ENCODE data around the gene GTF2IRD1.
A peak's percentile ranks its signal among the peaks of the same experiment; 100 is the strongest.
"Not testable (repeated sequence)": the region's sequence is repeated elsewhere in the genome, so short reads cannot be mapped to it uniquely, and the experiment has no call there.

The GTF2IRD1 gene

DNA sequence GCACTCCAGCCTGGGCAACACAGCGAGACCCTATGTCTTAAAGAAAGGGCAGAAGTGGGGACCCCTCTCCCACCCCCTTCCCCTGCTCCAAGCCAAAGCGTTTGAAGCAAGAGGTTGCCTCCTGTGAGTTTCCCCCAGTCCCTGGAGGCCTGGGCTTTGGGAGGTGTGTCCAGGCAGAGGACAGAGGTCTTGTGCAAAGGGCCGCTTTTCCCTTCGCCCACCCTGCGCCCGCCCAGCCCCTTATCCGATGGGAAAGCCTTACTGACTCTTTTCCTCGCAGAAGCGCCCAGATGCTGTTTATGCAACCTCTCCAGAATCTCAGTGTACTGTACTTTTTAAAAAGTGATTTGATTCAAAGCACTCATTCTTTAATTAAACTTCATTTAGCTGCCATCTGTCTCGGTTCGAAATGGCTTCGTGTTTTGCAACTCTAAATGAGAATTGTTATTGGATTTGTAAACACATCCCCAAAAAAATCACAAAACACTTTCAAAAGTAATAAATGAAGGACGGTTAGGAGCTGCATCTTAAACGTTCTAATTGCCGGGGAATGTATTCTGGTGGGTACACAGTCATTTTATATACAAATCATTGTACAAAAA lies 153.3 kb downstream of the GTF2IRD1 start:
- no peak for DNase-seq

DNA sequence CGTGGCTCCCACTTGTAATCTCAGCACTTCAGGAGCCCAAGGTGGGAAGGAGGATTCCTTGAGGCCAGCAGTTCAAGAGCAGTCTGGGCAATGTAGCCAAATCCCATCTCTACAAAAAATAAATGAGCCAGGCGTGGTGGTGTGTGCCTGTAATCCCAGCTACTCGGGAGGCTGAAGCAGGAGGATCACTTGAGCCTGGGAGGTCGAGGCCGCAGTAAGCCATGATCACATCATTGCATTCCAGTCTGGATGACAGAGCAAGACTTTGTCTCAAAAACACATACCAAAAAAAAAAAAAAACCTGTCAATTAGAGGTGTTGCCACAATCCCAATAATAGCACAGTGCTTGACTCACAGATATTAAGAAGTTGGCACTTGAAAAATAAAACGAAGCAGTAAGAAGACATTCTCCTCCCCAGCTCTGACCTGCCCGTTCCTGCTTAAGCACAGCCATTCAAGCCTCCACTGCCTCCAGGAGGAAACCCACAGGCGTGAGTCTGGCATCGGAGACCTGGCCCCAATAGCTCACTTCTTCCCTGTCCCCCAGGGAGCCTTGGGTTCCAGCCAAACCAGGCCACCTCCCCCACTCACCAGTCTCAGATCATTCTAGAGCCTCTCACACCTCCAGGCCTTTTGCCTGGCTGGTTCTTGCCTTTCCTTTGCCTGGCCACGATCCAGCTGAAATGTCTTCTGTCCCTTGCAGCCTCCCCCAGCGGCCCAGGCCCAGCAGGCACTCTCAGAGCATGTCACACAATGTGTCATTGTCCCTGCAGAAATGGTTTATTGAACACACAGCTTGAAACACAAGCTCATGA lies 158.5 kb downstream of the GTF2IRD1 start:
- DNase-seq: no peak

DNA sequence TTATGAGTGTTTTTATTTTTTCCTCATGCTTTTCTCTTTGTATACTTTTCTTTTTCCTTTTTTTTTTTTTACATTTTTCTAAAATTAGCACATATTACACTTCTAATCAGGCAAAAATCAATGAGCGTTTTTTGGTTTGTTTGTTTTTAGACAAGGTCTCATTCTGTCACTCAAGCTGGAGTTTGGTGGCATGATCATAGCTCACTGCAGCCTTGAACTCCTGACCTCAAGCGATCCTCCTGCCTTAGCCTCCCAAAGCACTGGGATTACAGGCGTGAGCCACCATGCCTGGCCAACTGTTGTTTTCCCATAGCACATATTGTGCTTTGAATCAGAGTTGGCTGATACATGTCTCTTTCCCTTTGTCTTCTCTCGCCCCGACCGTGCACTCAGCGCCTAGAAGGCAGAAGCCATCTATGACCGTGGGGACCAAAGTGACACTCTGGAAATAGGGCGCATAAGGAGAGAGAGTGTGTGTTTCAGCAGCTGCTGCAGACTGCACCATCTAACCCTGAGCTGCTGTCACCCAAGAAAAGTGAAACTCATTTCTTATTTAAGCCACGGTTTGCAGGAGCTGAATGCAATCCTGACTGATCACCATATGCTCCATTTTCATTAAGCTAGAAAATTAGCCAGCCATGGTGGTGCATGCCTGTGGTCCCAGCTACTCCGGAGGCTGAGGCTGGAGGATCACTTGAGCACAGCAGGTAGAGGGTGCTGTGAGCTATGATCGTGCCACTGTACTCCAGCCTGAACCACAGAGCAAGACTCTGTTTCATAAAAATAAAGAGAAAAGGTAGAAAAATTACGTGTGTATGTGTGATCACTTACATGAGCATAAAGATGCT lies 162.5 kb downstream of the GTF2IRD1 start:
- no peak for DNase-seq

DNA sequence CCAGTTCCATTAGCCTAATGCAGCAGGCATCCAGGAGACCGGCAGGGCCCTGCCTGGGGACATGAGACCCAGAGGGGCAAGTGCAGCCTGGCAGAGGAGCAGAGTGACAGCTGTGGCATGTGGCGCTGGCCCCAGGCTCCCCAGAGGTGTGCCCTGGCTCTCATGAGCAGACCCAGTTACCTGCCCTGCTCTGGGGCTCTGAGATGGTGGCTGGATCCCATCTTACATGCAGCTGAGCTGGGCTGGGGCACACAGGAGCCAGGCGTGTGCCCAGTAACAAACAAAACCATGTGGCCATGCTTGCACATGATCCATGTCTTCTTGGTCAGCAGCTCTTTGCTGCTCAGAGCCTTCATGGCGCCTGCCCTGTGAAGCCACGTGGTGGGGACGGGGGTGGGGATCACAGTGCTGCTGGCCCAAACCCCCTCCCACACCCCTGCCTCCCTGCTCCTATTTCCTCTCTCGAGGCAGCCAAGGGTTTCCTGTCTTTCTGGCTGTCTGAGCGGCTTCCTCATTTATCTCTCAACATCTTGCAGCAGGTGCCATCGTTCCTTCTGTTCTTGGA lies 163.6 kb downstream of the GTF2IRD1 start:
- DNase-seq: no peak

DNA sequence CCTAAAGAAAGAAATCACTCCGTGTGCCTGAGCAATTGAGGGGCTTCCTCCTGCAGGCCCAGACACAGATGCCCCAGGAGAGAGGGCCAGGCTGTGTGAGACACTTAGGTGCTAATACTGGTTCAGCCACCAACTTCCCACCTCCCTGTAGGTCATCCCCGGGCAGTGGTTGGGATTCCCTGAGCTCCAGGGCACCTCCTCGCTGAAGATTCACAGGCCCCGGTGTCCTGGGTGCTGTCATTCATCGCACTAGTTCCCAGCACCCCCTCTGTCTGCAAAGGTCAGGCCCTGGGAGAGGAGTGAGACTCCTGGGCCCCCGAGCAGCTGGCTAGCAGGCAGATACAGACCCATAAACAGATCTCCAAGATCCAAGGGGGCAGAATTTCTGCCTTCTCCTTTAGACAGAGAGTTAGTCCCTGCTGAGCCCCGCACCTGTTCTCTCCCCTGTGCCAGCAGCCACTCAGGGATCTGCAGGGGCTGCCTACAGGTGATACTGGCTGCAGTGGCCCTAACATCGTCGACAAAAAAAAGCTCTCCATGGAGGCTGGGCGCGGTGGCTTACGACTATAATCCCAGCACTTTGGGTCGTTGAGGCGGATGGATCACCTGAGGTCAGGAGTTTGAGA lies 165.6 kb downstream of the GTF2IRD1 start:
- no peak for DNase-seq

DNA sequence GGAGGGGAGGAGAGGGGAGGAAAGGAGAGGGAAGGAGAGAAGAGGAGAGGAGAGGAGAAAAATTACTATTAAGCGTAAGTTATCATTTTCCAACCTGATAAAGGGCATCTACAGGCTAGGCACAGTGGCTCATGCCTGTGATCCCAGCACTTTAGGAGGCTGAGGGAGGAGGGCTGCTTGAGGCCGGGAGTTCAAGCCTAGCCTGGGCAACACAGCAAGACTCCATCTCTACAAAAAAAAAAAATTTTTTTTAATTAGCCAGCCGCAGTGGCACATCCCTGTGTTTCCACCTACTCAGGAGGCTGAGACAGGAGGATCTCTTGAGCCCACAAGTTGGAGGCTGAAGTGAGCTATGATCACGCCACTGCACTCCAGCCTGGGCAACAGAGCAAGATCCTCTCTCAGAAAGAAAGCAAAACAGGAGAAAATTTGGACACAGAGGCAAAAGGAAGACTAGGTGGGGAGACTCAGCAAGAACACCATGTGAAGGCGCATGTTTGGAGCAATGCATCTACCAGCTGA lies 168.6 kb downstream of the GTF2IRD1 start:
- no peak for DNase-seq

DNA sequence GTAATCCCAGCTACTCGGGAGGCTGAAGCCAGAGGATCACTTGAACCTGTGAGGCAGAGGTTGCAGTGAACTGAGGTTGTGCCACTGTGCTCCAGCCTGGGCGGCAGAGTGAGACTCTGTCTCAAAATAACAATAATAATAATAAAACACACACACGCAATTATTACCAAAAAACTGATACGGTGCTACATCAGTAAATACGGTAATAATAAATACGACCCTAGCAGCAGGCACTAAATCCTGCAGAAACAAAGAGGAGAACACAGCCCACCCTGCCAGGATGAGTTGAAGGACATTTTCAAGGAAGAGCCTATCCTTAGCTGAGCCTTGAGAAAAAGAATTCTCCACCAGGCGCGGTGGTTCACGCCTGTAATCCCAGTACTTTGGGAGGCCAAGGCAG lies 169.4 kb downstream of the GTF2IRD1 start:
- no peak for DNase-seq

DNA sequence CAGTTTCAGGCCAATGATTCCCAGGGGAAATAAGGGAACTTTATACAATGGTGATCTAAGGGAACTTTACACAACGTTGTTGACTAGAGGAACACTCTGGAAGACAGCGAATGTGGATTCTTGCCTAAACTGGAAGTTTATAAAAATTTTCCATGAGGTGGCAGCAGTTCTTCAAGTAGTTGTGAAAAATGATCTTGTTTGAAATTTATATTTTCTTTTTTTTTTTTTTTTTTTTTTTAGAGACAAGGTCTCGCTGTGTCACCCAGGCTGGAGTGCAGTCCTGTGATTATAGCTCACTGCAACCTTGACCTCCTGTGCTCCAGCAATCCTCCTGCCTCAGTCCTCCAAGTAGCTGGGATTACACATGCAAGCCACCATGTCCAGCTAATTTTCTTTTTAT lies 171.7 kb downstream of the GTF2IRD1 start:
- no peak for DNase-seq

DNA sequence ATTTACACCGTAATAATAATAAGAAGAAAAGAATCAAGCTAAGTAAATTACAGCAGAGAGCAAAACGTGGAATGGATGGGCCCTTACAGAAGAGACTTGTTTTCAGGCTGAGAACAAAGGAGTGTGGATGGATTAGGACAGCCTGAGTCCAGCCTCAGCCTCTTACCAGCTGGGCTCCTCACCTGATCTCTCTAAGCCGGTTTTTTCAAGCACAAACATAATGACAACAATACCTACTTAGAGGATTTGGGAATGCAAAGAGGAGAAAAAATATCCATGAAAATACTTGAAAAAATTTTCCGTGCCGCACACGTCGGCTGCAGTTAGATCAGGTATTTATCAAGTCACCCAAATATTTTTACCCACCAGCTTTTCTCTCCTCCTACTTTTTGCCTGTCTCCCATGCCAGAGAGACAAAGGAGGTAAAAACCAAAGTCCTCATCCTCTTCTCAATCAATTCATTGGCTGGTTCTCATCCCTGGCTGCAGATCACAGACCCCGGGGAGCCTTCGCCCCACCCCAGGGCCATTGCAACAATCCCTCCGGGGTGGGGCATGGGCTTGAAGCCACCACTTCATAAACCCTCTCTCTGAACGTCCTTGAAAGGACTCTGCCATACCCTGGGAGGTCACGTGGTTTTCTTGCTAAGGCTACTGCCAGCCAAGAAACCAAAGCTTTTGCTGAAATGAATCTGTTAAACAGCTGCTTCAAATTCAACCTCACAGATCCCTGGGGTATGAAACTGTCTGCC lies 174.1 kb downstream of the GTF2IRD1 start:
- DNase-seq: no peak

DNA sequence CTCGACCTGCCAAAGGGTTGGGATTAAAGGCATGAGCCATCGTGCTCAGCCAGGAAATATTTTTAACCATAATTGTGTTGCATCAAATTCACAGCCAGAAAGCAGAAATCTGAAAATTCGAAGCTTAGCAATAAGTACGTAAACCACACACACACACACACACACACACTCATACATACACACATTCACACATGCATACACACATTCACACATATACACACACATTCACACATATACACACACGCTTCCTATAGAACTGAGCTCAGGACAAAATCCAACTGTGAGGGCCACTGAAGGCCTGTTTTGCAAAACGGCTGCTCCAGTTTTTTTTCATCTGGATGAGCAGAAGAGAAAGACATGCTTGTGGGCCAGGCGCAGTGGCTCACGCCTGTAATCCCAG lies 178.8 kb downstream of the GTF2IRD1 start:
- no peak for DNase-seq

DNA sequence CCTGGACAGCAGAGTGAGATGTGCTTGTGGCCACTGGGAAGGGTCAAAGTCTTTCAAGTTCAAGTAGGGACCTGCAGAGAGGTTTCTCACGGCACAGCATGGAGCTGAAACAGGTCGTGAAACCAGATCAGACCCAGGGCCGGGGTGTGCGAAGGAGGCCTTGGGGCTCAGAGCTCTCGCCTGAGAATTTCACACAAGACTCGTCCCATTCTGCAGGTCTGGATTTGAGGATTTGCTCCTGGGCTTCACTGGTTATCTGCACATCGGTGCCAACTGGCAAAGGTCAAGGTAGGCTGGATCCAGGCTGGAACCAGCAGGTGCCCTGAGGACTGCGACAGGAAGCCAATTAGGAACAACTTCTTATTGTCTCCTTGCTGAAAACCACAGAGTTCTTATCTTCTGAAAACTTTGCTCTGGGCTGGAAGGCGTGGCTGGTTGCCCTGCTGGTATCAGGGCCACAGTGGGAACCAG lies 179.8 kb downstream of the GTF2IRD1 start:
- no peak for DNase-seq

DNA sequence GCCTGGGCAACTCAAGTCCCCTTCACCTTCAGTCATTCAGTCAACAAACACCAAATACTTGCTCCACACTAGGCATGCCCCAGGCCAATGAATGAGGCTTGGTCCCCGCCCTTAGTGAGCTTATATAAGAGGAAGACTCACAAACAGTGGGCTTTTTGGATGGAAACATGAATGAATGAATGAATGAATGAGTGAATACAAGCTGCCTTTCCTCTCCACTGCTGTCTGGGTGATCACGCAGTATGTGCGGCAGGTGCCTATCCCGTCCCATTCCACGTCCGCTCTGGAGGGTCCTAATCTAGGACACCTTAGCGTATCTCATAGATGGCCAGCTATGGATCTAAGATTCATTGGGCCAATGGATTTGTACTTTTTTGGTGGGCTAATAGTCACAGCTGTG lies 184.0 kb downstream of the GTF2IRD1 start:
- DNase-seq: no peak

DNA sequence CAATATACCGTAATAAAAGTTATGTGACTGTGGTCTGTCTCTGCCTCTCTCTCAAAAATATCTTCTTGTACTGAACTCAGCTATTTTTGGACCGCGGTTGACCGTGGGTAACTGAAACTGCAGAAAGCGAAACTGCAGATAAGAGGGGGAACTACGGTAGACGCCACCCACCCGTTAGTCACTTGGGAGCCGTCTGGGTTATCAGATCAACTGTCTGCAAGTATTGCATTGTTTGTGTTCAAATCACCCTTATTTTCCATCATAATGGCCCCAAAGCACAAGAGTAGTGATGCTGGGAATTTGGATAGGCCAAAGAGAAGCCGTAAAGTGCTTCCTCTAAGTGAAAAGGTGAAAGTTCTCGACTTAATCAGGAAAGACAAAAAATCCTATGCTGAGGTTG lies 196.3 kb downstream of the GTF2IRD1 start:
- peak; percentile 65 to 84 for DNase-seq

DNA sequence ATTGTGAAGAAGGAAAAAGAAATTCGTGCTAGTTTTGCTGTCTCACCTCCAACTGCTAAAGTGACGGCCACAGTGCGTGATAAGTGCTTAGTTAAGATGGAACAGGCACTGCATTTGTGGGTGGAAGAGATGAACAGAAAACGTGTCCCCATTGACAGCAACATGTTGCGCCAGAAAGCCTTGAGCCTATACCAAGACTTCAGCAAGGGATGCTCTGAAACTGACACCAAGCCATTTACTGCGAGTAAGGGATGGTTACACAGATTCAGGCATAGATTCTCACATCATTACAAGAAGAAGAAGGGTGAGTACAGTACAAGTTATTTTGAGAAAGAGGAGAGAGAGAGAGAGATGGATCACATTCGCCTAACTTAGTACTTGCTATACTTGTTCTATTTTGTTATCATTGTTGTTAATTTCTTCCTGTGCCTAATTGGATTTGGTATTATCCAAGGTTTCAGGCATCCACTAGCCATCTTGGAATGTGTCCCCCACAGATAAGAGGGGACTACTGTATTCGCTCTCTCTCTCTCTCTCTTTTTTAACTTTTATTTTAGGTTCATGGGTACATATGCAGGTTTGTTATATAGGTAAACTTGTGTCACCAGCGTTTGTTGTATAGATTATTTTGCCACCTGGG lies 196.9 kb downstream of the GTF2IRD1 start:
- not testable (repeated sequence) for DNase-seq

DNA sequence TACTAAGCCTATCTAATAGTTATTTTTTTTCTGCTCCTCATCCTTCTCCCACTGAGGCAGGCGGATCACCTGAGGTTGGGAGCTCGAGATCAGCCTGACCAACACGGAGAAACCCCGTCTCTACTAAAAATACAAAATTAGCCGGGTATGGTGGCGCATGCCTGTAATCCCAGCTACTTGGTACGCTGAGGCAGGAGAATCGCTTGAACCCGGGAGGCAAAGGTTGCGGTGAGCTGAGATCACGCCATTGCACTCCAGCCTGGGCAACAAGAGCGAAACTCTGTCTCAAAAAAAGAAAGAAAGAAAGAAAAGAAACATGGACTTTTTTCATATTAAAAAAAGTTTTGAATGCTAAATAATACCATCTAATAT lies 197.4 kb downstream of the GTF2IRD1 start:
- DNase-seq: not testable (repeated sequence)
